ENCODE measurements around the gene LRRC74B.

The LRRC74B gene

DNA sequence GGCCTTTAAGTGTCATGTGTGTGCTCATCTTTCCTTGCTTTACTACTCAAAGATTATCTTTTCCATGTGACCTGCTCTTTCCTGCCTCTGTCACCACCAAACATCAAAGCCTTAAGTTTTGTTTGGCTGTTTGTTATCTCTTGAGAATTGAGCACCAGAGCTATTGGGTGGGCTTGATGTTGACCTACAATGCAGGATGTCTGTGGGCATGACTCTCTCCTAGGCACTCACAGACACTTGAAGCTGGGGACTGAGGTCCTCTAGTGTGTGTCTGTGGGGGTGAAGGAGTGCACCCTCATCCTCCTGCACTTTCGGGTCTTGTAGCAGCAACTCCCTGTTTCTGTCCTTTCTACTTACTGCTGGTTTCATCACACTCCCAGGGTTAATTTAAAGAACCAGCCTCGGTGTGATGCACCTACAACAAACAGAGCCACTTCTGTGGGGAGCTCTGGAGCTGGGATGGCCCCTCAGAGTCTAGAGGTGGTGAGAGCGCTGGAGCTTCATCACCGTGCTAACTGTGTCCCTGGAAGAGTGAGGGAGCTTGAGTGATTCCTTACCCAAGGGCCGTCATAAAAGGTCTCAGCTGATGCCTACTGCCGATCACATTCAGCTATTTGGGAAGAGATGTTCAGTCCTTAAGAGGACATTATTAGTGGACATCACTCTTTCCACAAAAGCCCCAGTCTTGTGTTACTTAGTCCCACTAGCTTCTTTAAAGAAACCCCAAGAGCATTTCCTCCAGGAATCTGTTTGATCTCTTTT lies 56.3 kb downstream of the LRRC74B start:
- DNase-seq (ENCODE audit: low read depth in 4 of 4, low spot score in 1 of 4), result no peak

- DNase-seq (ENCODE audit: low read depth in 4 of 4, low spot score in 1 of 4), result peak; percentile 60 to 76 (median 68)
These were observed 57.0 kb downstream of the LRRC74B start for GRCh38 chr22:21102659-21103267.

- DNase-seq (ENCODE audit: low read depth in 4 of 4, low spot score in 1 of 4), result no peak
These were observed 57.9 kb downstream of the LRRC74B start for GRCh38 chr22:21103633-21104032.

DNA sequence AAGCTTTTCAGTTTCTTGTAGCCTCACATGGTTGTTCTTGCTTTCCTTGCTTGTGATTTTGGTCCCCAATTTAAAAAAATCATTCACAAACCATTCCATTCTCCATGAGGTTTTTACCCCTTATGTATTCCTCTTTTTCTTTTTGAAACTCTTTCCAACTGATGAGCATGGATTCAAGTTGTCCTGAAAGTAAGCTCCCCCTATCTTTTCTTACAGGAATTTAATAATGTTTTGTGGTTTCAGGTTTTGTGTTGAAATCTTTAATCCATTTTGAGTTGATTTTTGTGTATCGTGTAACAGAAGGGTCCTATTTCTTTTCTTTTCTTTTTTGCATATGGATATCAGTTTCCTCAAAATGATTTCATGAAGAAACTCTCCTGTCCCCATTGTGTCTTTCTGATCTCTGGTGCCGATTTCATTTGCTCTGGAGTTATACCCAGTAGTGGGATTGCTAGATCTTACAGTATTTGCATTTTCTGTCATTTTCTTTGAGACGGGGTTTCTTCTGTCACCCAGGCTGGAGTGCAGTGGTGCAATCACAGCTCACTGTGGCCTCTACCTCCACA lies 58.5 kb downstream of the LRRC74B start:
- no peak for DNase-seq (ENCODE audit: low read depth in 4 of 4, low spot score in 1 of 4)

GRCh38 chr22:21105294-21105693 lies 59.5 kb downstream of the LRRC74B start:
- no peak for DNase-seq (ENCODE audit: low read depth in 4 of 4, low spot score in 1 of 4)

DNA sequence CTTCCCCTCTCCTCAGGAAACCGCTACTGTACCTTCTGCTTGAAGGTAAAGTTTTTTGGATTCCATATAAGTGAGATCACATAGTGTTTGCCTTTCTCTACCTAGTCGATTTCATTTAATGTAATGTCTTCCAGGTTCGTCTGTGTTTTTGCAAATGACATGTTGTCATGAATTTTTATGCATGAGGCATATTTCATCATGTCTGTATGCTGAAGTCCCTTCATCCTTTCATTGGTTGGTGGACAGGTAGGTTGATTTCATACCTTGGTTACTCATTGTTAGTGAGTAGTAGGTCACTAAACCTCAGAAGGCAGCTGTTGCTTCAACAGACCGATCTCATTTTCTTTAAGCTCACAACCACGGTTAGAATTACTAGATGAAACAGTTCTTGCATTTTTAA lies 60.3 kb downstream of the LRRC74B start:
- no peak for DNase-seq (ENCODE audit: low read depth in 4 of 4, low spot score in 1 of 4)

DNA sequence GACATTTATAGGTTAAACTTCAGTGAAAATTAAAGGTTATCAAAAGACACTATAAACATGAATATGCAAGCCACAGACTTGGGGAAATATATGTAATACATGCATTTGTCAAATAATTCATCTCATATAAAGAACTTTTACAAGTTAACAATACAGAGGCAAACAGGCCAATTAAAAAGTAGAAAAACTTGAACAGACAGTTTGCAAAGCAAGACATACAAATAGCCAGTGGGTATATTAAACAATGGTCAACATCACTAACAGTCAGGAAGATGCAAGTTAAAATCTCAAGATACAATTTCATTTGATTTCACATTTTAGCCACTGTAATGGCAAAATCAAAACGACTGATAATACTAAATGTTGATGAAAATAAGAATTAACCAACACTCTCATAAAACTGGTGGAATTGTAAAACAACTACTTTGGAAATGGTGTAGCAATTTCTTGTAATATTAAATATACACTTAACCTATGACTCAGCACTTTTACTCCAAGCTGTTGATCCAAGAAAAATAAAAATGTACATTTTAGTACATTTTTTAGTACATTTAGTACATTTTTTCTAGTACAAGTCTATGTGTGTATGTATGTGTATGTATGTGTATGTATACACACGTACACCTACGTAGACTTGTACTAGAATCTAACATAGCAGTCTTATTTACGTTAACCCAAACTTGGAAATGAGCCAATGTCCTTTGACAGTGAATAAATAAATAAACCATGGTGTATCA lies 62.8 kb downstream of the LRRC74B start:
- DNase-seq (ENCODE audit: low read depth in 4 of 4, low spot score in 1 of 4), result no peak
